NCI-H2227 treated with DMSO at 0.1 percent for 48 hours (cell line): ENCODE measurements around the gene PPT2.
"Not testable (repeated sequence)": the region's sequence is repeated elsewhere in the genome, so short reads cannot be mapped to it uniquely, and the experiment has no call there.

ENCODE experiments used
- DNase-seq: peaks from one replicate; lab custom pipeline; 2025; lab: John Stamatoyannopoulos, UW

The PPT2 gene

GRCh38 chr6:32210191-32210601 is 56.3 kb downstream of the PPT2 start:
- no peak for DNase-seq

DNA sequence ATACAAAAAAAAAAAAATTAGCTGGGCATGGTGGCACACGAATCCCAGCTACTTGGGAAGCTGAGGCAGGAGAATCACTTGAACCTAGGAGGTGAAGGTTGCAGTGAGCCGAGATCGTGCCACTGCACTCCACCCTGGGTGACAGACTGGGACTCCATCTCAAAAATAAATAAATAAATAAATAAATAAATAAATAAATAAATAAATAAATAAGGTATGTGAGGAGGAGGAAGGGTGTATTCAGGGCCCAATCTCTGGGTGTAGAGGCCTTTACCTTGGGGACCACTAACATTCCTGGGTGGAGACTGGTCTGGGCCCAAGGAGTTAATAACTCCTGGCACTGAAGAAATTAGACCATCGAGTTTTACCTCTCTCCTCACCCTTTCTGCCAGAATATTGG is 57.5 kb downstream of the PPT2 start:
- DNase-seq, result not testable (repeated sequence)

DNA sequence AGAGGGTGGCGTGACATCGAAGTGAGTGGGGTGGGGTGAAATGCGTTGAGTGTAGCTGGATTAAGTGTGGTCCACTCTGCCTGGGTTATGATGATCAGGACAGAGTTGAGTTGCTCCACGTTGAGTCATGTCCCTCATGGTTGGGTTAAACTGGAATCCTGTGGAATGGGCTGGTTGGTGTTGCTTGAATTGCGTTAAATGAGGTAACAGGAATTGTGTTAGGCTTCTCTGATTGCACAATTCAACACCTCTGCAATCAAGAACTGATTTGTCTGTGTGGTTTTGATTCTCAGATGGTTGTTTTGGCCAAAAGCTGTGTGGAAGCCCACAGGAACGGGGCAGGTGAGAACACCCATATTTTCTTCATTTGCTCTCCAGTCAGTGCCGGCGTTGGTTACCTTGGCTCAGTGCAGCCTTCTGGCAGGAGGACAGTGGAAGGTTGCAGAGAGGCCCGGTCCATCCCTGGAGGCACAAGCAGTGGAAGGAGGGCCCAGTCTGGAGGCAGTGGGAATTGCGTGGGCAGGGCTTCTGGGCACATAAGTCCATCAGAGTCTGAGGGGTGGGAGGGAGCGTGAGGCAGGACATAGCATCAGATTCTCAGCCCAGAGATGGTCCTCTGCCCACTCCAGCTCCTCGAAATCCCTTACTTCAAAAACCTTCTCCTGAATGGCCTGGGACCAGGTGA is 58.3 kb downstream of the PPT2 start:
- no peak for DNase-seq
